ENCODE data around the gene SCAANT1. TPM values are rescaled to one million over a fixed set of nuclear protein-coding genes. Genes with fewer than 3 reads are reported as not detected.

SCAANT1 gene
- total RNA-seq, 1 donor from 2014 or later = not detected

- FAIRE-seq (no peak), DNase-seq (ENCODE audit: low read depth) (no peak)
- Histone ChIP-seq H3K4me3 (ENCODE audit: low read depth, low read length) (no peak overlapping the region), H3K27me3 (ENCODE audit: control insufficient read depth, insufficient read depth, low read length) (no peaks in the 10 kb centered on the region), H3K36me3 (ENCODE audit: control insufficient read depth, insufficient read depth, low read length) (no peaks in the 10 kb centered on the region)
- no peak for TF ChIP-seq CTCF (IDR thresholded peaks at IDR 0.05; ENCODE audit: insufficient read depth, low read length, severe bottlenecking)
Observed at GRCh38 chr3:63955036-63955650, 43.0 kb upstream of the SCAANT1 start.

GRCh38 chr3:63954182-63954581, 42.0 kb upstream of the SCAANT1 start:
- Histone ChIP-seq H3K4me3 (ENCODE audit: low read depth, low read length) (no peak overlapping the region), H3K36me3 (ENCODE audit: control insufficient read depth, insufficient read depth, low read length) (no peaks in the 10 kb centered on the region), H3K27me3 (ENCODE audit: control insufficient read depth, insufficient read depth, low read length) (no peaks in the 10 kb centered on the region)
- no peak for TF ChIP-seq CTCF (IDR thresholded peaks at IDR 0.05; ENCODE audit: insufficient read depth, low read length, severe bottlenecking)
- DNase-seq (ENCODE audit: low read depth) (peak; percentile 97), FAIRE-seq (peak; percentile 55)

- no peaks in the 10 kb centered on the region for H3K36me3 ChIP-seq (ENCODE audit: control insufficient read depth, insufficient read depth, low read length)
- H3K4me3 ChIP-seq (ENCODE audit: low read depth, low read length) = no peak overlapping the region
- no peak for DNase-seq (ENCODE audit: low read depth)
- no peak for TF ChIP-seq CTCF (IDR thresholded peaks at IDR 0.05; ENCODE audit: insufficient read depth, low read length, severe bottlenecking)
- FAIRE-seq = no peak
- H3K27me3 ChIP-seq (ENCODE audit: control insufficient read depth, insufficient read depth, low read length) = no peaks in the 10 kb centered on the region
Observed at GRCh38 chr3:63952248-63952594, 40.0 kb upstream of the SCAANT1 start.

- TF ChIP-seq CTCF (IDR thresholded peaks at IDR 0.05; ENCODE audit: insufficient read depth, low read length, severe bottlenecking) = no peak
- DNase-seq (ENCODE audit: low read depth) (no peak), FAIRE-seq (no peak)
- no peak overlapping the region for H3K4me3 ChIP-seq (ENCODE audit: low read depth, low read length)
- H3K36me3 ChIP-seq (ENCODE audit: control insufficient read depth, insufficient read depth, low read length) = no peaks in the 10 kb centered on the region
- no peaks in the 10 kb centered on the region for H3K27me3 ChIP-seq (ENCODE audit: control insufficient read depth, insufficient read depth, low read length)
Observed at GRCh38 chr3:63951492-63952247, 39.5 kb upstream of the SCAANT1 start.

GRCh38 chr3:63950698-63951097, 38.5 kb upstream of the SCAANT1 start:
- FAIRE-seq (no peak), DNase-seq (ENCODE audit: low read depth) (no peak)
- Histone ChIP-seq H3K4me3 (ENCODE audit: low read depth, low read length) (no peak overlapping the region), H3K27me3 (ENCODE audit: control insufficient read depth, insufficient read depth, low read length) (no peaks in the 10 kb centered on the region), H3K36me3 (ENCODE audit: control insufficient read depth, insufficient read depth, low read length) (no peaks in the 10 kb centered on the region)
- no peak for TF ChIP-seq CTCF (IDR thresholded peaks at IDR 0.05; ENCODE audit: insufficient read depth, low read length, severe bottlenecking)
